GM18519 (cell line): ENCODE measurements around the gene PNCK.

Source experiments
- ATAC-seq: cut with Tn5 transposase; IDR thresholded peaks from one replicate; pipeline ENCODE4 v1.9.1; 2021; ENCODE audit warnings: mild to moderate bottlenecking, moderate library complexity; ENCODE audit not compliant: unreplicated experiment, low FRiP score

Gene PNCK

DNA sequence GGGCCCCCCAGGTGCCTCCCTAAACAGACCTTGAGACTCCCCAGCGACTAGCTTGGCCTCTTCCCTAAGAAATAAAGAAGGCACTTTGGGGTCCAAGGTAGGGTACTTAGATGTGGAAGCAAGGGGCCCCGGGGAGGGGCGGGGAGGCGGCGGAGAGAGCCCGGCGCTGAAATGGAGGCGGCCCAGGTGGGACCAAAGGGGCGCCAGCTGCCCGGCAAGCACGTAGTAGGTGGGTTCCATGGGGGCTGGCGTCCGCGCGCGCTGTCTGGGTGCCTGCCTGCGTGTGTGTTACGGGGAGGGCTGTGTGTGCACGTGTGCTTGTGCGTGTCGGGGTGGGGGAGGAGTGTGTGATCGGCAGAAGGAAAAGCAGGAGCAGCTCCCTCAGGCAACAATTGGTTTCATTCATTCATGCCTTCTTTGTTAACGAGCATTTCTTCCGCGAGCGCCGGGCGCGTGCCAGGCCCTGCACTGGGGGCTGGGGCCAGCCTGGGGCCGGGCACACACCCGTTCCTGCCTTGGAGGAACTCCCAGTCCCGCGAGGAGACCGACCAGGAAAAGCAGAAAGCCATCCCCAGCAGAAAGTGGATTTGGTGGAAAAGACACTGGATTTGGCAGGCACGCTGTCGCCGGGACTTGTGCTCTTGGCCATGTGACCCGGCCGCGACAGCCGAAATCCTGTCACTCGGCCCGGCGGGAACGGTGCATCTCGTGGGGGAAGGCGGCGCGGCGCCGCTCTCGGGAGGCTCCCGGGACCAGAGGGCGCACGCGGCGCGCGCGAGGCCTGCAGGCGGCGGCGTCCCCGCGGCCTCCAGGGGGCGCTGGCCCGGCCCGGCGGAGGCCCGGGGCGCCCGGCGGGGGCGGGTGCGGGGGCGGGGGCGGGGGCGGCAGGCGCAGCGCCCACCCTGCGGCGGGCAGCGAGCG lies 29.9 kb downstream of the PNCK start:
- no peak for ATAC-seq

DNA sequence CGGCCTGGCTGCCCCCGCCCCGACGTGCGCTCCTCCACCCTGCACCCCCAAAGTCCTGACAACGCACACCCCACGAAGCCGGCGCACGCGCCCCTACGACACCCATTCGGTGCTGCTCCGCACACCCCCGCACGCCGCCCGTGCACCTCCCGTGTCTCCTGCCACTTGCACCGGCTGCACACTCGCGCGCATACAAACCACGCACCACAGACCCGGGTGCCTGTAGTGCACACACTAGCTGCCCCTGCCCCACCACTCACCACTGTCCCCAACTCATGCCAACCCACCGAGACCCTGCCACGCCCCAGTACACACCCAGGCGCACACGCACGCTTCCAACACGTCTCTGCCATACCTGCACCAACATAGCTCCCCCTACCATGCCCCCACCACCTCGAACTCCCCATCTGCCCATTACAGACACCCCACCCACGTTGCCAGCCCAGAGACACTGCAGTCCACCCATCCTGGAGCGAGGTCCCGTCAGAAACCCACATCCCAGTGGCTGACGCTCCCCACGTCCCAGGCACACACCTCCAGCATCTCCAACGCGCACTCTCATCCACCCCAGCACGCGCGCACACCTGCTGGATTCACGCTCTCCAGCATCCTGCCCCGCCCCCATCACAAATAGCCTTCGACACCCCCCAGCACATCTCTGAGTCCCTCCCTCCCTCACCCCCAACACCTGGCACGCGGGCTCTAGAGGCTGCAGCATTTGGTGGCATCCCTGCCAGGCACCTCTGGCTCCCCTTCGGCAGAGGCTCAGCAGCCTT lies 30.8 kb downstream of the PNCK start:
- ATAC-seq, result no peak

DNA sequence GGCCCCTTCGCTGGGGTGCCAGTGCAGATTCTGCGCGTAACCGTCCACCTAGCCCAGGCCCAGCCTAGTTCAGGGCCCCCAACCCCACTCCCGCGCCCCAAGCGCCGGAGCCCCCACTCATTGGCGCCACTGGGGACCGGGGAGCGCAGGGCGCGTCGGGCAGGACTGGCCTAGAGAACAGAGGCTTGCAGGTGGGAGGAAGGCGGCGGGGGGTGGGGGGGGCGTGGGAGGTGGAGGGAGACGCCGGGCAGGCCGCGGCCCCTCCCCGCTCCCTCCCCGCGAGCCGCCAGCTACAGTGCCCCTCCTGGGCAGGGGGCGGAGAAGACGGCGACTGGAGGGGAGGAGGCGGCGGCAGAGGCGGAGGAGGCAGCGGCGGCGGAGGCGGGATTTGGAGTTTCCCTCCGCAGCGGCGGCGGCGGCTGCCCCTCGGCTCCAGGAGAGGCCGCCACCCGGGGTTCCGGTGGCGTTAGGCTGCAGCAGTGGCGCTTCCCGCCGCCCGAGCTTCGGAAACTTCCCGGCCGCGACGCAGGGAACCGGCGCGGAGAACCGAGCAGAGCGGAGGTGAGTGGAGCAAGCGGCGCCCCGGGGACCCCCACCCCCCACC lies 31.5 kb downstream of the PNCK start:
- ATAC-seq, result no peak

DNA sequence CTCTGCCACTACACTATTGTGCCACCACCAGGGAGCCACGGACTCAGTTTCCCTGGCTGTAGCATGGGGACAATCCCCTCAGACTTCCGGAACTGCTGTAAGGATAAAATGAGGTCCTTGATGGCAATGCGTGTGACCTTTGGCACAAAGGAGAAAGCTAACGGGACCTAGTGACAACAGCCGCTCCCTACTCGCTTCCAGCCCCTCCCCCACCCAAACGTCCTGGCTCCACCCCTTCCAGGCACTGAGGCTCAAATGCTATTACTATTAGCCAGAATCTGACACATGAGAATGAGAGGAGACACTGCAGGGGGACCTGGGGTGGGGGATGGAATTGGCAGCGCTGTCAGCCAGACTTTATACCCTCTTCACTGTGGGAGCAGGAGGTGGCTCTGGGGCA lies 32.0 kb downstream of the PNCK start:
- no peak for ATAC-seq

DNA sequence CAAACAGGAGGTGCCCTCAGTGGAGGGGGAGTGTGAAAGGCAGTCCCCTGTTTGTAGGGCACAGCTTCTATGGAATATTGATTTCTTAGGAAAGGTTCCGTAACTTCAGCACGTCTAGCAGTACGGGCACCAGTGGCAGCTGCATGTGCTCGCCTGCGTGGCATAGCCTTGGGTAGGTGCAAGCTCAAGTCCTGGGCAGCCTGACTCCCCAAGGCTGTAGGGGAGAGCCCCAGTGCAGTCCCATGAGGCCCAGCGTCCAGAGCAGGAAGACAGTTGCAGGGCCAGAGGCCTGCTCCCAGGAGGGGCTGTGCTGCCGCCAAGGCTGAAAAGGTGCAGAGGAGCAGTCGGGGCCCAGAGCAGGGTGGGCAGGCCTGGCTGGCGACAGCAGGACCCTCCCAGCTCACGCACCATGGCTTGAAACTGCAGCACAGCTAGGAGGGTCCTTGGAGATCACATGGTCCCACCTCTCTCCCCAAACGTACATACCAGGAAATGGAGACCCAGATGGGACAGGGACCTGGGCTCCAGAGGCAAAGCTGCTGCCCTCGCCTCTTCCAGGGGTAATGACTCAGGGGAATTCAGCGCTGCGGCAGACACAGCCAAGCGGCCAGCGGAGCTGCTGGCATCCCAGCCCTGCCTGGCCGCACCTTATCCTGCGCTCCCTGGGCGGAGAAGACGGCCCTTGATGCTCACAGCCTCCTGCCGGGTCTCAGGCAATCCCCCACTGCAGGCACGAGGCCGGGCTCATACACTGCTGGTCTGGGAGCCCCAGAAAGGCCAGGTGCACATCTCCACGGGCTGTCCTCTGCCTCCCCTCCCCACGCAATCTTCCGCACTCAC lies 32.7 kb downstream of the PNCK start:
- ATAC-seq, result no peak

DNA sequence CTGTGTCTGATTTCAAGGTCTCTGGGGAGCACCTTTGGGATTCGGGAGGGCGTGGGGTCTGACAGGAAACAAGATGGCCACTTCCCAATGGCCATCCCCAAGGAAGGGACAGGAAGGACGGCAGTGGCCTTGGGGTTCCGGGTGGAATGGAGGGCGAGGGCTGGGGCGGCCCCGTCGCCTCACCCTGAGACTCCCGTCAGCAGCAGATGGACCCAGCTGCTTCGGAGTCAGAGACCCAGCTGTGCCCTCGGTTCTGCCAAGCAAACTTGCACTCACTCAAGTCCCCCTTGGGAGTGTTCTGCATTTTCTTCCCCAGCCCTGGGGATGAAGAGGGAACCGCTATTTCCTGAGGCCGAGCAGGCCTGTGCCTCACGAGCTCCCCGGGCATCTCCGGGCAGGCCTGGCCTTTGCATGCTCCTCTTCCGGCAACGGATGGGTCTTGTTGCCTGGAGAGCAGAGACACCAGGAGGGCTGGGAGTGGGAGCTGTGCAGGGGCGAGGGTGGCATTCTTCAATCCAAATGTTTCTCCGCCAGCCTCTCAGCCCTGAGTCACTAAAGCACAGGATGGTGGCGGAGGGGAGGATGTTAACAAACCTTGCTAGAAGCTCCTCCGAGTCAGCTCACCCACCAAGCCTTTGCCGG lies 33.4 kb downstream of the PNCK start:
- ATAC-seq, result no peak

DNA sequence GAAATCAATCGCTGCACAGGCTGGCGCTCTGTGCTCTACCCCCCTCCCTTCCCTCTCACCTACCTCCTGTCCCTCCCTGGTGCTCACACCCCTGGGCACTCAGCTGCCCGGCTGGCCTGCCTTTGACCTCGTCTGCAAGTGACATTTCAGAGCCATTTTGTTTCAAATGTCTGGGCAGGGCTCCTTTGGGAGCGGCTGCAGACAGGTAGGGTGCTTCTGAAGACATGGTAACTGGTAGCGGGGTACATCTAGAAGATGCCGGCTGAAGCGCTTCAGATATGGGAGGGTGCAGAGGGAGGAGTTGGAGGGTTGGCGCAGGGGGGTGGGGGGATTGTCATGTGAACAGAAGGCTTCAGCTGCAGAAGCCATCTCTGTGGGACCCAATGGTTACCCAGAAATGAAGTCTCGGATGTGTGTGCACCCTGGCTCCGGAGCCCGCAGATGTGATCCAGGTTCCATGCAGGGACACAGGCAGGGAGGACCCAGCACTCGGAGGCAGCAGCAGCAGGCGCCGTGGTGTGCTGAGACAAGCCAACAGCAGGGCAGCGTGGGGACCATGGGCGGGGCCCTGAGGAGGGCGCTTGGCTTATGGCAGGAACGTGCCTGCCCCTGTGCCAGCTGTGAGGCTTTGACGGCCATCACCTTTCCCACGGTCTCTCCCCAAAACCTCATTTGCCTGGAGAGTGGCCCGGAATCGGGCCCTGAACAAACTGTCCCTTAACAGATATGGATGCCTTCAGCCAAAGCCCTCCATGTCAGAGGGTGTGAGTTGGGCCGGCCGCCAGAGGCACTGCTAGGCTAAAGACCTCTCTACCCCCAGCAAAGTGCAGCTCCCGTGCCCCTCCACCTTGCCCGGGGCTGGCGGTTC lies 34.2 kb downstream of the PNCK start:
- no peak for ATAC-seq

DNA sequence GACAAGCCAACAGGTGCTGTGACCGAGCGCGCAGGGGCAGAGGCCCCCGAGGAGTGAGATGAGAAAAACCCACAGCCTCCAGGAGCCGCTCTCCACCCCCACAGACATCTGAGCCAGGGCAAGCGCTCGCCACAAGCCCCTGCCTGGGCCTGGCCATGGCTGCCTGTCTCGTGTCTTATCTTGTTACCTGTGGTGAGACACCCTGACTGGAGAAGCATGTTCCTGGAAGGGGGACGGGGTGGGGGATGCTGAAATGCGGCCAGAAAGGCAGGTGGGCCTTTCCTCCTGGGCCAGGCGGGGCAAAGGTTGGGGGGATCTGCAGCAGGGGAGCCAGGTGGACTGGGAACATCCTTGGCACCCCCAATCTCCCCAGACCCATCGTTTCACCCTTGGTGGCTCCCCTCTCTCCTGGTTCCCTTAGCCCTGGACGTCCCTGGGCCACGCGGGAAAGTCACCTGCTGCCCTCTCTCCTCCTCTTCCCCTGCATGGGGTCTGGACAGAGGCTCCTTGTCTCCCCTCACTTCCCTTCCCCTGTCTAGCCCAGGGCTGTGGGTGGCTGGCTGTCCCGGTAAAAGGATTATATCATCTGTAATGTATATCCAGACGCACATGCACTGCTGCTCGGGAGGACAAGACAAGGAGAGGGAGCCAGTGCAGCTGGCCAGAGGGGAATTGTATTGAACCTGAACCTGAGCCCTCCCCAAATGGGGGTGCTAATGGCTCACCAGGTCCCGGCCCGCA lies 35.0 kb downstream of the PNCK start:
- ATAC-seq, result no peak

DNA sequence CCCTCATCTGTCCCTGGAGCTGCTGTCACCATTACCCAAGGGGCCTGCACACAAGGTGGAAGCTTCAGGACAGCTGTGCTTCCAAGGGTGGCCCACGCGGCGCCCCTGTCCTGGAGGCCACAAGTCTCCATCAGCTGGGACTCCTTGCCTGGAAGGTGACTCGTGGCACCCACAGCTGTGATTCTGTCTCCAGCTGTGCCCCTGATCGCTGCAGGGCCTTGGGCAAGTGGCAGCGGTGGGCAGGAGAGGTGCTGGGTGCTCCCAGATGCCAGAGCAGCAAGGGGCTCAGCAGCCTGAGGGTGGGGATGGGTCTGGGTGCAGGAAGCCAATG lies 35.6 kb downstream of the PNCK start:
- ATAC-seq, result no peak

DNA sequence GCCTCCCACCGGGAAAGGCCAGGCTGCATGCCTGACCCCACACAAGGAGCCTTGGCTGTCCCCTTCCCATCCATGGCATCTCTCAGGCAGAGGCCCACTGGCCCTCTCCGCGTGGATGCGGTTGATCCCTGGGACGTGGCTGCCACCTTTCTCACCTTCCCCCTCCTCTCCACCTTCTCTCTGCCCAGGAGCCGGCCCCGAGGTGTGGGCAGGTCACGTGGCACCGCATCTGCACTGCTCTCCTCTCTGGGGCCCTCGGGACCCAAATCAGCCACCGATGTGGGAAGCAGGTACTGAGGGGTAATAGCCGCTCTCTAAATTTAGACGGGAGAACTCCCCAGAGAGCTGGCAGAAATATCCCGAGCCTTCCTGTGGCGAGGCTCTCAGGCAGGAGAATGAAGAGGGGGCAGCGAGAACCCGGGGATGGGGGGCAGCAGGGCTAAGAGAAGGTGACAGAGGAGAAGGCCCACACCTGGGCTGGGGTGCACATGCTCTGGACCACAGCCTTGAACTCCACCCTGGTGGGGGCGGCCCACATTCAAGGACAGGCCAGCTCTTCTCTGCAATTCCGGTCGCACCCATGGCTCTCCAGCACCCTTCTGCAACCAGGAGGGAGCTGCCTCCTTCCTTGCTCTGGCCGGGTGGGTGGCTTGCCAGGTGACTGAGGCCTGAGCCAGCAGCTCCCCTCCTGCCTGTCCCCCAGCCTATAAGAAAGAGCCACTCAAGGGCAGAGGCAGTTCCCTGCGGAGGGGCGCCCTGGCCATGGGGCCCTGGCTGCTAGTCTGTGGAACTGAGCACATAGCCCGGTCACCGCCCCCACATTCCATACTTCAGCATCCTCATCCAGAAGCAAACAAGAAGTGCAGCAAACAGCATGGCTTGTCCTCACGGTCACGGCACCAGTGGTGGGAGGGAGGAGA lies 36.2 kb downstream of the PNCK start:
- ATAC-seq, result no peak

DNA sequence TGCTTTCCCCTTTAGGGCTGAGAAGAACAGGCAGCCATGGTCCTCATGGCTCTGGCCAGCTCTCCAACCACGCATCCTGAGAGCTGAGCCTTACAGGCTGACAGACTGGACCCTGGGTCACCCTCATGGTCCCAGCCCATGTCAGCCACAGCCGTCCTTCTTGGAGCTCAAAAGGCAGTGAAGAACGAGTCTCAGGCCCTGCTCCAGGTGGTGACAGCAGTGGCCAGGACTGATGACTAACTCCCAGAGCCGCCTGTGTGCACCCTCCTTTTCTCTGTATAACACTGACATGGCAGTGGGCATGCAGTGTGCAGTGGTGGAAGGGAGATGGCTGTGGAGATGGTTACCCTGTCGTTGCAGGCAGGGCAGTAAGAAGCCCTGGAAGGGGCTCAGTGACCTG lies 36.9 kb downstream of the PNCK start:
- ATAC-seq, result no peak

DNA sequence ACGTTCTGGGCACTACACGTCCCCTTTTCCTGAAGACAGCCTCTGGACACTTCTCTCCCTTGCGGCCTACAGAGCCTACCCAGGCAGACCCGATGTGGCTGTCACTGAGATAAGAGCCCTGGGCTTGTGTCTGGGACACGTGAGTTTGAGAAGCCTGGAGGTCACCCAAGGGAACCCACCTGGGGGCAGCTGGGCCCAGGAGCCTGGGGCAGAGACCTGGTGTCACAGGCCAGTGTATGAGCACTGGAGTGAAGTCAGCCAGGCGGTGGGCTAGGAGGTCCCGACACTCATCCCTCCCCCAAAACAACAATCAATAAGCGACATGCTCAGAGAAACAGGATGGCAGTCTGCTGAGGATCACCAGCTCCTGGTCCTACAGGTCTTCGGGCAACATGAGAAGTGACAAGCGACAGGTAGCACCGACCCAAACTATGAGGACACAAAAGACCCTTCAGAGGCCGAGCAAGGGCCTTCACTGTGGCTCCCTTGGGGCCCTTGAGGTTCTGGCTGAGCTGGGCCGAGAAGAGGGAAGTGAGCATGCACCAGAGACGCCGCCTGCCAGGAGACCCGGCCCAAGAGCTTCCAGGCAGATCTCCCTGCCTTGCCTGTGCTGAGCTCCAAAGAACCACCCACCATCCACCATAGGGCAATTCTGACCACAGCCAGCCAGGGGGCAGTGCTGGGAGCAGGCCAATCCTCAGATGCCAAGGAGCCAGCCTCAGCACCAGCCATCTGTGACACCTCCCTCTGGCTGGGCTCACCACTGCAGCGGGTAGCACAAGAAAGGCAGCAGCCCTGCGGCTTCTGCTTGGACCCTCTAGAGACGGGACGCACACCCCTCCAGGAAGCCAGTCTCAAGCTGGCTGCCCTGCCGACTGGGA lies 37.6 kb downstream of the PNCK start:
- no peak for ATAC-seq

DNA sequence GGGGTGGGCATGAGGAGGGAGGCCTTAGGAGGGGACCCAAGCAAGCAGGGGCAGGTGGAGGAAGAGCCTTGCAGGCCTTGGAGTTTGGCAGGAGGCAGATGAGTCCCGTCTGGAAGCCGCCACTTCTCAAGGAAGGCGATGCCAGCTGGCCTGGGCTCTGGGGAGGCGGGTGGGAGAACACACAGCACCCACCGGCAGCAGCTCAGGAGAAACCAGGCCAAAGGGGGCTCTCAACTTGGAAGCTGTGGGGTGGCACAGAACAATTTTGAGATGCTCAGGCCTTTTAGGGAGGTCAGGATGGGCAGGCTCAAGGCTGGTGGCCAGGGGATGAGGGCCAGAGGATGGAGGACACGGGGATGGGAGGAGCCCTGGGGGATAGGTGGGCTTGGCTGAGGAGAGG lies 38.2 kb downstream of the PNCK start:
- no peak for ATAC-seq

DNA sequence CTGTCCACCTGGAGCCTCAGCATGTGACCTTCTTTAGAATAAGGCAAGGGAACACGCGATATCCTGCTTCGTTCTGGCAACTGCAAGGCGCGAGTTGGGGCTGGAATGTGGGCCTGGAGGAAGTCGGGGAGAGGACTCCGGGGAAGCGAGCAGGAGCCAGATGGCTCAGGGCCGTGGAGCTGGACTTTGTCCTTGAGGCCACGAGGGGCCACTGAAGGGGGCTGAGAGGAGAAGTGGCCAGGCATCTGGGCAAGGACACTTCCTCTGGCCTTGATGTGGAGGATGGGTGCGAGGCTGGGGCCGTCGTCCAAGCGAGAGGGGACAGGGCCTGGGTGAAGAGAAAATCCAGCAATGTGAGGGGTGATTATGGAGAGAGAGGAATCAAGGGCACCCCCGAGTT lies 38.8 kb downstream of the PNCK start:
- ATAC-seq, result no peak

DNA sequence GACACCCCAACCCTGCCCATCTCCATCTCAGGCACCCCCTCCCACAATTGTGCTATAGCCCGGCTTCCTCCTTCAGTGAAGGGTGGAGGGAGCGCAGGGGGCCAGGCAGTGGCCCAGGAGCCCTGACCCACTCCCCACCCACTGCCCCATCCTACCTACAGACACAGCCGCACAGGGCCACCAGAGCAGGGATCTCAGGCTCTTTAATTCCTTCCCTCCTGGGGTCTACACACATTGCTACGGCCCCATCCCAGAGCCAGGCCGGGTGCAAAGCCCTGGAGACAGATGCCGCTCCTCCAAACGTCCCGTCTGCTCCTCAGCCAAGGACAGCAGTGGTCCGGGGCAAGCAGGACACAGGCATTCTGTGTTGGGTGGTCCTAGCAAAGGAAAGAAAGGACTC lies 39.4 kb downstream of the PNCK start:
- ATAC-seq, result no peak

DNA sequence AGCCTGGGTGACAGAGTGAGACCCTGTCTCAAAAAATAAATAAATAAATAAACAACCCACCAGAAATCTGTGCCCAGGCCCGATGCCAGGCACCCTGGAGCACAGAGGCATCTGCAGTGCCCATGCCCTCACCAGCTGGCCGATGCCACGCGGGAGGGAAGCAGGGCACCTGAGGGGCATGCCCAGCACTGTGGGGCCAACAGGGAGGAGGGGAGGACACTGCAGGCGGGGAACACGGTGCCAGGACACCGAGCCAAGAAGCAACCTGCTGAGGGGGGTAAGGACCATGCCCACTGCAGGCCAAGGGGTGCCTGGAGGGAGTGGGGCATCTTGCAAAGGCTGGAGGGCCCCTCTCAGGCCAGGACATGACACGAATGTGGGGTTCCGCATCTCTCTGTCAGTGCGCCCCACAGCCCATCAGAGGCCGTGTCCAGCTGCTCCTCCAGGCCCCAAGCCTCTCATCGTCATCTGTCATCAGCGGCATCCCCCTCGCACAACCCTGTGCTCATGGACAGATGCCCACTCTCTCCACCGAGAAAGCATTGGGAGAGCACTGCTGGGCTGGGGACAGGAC lies 39.9 kb downstream of the PNCK start:
- no peak for ATAC-seq
